GM13977 (cell line): ENCODE data around the gene ELL2.

Experiments
- DNase-seq: peaks from one replicate; pipeline ENCODE4 v3.0.0; 2012; ENCODE audit warnings: low spot score
- in situ Hi-C: fragments of 300-500 bp; cut with MboI; formaldehyde crosslinking; loops from one replicate; pipeline ENCODE4 v1.12.0; 2022; ENCODE audit warnings: low sequenced_read_pairs, low pct_unique_long_range_greater_than_20kb, mixed read lengths, inconsistent platforms; ENCODE audit not compliant: unreplicated experiment
- TF ChIP-seq, protein P1 (sequence below): IDR thresholded peaks from 2 replicates; pipeline ENCODE4 v1.5.1; 2012; ENCODE audit warnings: mild to moderate bottlenecking, control low read depth; ENCODE audit not compliant: insufficient read depth; ENCODE audit errors: extremely low read depth, missing control alignments

ELL2 gene

GRCh38 chr5:95953021-95953702, 8.5 kb downstream of the ELL2 start:
- no peak for DNase-seq
- in situ Hi-C loops: loop anchor here (25.0 kb wide), 1 partner anchor 384 kb away; no protein-coding TSS in a partner anchor
- TF ChIP-seq, protein P1, sequence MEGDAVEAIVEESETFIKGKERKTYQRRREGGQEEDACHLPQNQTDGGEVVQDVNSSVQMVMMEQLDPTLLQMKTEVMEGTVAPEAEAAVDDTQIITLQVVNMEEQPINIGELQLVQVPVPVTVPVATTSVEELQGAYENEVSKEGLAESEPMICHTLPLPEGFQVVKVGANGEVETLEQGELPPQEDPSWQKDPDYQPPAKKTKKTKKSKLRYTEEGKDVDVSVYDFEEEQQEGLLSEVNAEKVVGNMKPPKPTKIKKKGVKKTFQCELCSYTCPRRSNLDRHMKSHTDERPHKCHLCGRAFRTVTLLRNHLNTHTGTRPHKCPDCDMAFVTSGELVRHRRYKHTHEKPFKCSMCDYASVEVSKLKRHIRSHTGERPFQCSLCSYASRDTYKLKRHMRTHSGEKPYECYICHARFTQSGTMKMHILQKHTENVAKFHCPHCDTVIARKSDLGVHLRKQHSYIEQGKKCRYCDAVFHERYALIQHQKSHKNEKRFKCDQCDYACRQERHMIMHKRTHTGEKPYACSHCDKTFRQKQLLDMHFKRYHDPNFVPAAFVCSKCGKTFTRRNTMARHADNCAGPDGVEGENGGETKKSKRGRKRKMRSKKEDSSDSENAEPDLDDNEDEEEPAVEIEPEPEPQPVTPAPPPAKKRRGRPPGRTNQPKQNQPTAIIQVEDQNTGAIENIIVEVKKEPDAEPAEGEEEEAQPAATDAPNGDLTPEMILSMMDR: no peak

DNA sequence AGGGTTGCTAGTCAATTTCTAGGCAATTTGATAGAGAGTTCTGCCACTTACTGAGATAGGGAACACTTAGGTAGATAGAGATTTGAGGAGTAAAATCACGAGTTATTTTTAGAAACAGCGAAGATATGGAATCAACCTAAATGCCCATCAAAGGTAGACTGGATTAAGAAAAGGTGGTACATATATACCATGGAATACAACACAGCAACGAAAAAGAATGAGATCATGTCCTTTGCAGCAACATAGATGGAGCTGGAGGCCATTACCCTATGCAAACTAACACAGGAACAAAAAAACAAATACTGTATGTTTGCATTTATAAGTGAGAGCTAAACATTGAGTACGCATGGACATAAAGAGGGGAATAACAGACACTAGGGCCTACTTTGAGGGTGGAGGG, 9.7 kb downstream of the ELL2 start:
- no peak for DNase-seq
- in situ Hi-C loops: loop anchor here (25.0 kb wide), 1 partner anchor 385 kb away; no protein-coding TSS in a partner anchor
- TF ChIP-seq, protein P1: no peak

DNA sequence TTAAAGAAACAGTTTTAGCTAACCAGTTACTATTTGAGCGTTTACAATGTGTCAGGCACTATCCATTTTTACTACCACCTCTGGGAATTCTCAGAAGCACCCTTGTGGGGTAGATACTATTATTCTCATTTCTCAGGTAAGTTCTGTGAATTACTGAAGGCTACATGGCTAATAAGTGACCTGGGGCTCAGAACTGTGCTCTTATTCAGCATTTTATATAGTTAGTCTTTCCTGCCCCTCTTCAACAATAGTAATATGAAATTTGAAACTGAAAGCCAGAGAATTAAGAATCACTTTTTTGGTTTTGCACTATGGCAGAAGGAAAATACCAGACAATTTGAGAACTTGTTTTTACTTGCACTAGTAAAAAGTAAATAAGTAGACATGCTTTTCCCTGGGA, 11.8 kb downstream of the ELL2 start:
- in situ Hi-C loops: loop anchor here (25.0 kb wide), 1 partner anchor 387 kb away; no protein-coding TSS in a partner anchor
- TF ChIP-seq, protein P1: no peak
- DNase-seq: peak; percentile 33

GRCh38 chr5:95948631-95949030, 13.0 kb downstream of the ELL2 start:
- no peak for DNase-seq
- TF ChIP-seq, protein P1: no peak
- in situ Hi-C loops: no loop called here

- DNase-seq: no peak
- TF ChIP-seq, protein P1: no peak
- in situ Hi-C loops: no loop called here
These were observed 15.2 kb downstream of the ELL2 start for GRCh38 chr5:95946451-95946850.

DNA sequence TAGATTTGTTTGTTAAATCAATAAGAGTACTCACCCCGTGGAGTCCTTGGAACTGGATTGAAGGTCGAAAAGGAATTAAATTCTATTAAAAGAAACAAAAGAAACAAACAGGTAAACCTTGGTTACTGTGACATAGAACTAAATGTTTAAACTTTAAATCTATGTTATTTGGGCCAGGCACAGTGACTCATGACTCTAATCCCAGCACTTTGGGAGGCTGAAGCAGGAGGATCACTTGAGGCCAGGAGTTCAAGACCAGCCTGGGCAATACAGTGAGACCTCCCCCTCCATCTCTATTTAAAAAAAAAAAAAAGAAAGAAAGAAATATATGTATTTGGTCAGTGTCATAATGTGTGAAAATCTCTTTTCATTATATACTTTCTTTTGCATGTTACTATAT, 18.7 kb downstream of the ELL2 start:
- TF ChIP-seq, protein P1: no peak
- in situ Hi-C loops: no loop called here
- DNase-seq: no peak
